Measurements from ENCODE around the gene DUOX1. TPM values are rescaled to one million over a fixed set of nuclear protein-coding genes. Genes with fewer than 3 reads are reported as not detected.

Gene DUOX1
- polyA plus RNA-seq, 3 donors, result 0.22 TPM; not detected in 2

DNA sequence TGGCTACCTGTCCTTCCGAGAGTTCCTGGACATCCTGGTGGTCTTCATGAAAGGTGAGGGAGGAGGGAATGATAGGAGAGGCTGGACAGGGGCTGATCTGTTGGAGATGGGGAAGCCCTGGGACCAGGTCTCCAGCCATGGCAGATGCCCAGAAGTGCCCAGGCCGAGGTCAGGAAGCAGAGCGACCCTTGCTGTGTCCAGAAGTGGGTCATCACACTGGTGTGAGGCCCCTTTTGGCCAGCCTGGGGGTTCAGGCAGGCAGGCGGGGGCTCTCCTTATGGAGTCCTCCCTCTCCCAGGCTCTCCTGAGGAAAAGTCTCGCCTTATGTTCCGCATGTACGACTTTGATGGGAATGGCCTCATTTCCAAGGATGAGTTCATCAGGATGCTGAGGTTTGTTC is 17.8 kb downstream of the DUOX1 start:
- 90% methylated on average over 5 of the region's 7 CpGs for WGBS (ENCODE audit: insufficient coverage)
- Histone ChIP-seq H3K36me3 (replicated peaks in 1 of 2; ENCODE audit: control insufficient read depth in 1 of 2, insufficient read depth in 2 of 2, low read length in 2 of 2) (no peaks in the 10 kb centered on the region), H3K27ac (ENCODE audit: low read depth in 1 of 2, low read length in 2 of 2) (no peak overlapping the region), H3K27me3 (ENCODE audit: control insufficient read depth in 2 of 2, insufficient read depth in 2 of 2, low read length in 2 of 2) (no peaks in the 10 kb centered on the region), H3K4me1 (ENCODE audit: control insufficient read depth in 1 of 2, insufficient read depth in 2 of 2, low read length in 2 of 2) (no peaks in the 10 kb centered on the region), H3K4me2 (replicated peaks; ENCODE audit: extremely low read depth, low read length, poor library complexity, severe bottlenecking) (no peak overlapping the region), H2AFZ (ENCODE audit: insufficient read depth, low read depth, low read length, poor library complexity, severe bottlenecking) (no peak overlapping the region), H3K9me3 (replicated peaks in 1 of 2; ENCODE audit: control insufficient read depth in 1 of 2, insufficient read depth in 1 of 2, low read length in 2 of 2) (no peaks in the 10 kb centered on the region), H3K4me3 (replicated peaks in 1 of 3; ENCODE audit: low read depth in 2 of 3, low read length in 3 of 3) (no peak overlapping the region), H3K9ac (ENCODE audit: insufficient read depth, low read length, poor library complexity, severe bottlenecking) (no peak overlapping the region), H3K79me2 (ENCODE audit: insufficient read depth, low read length) (no peaks in the 10 kb centered on the region), H4K20me1 (ENCODE audit: insufficient read depth, low read length) (no peaks in the 10 kb centered on the region)
- Mint-ChIP-seq H3K9me3 (peaks cover 0 to 2% (median 0%) of the 10 kb centered on the region in 7 donors), H3K36me3 (peaks cover 0 to 6% of the 10 kb centered on the region in 2 donors), H3K4me1 (no peaks in the 10 kb centered on the region), H3K27me3 (ENCODE audit: low read depth in 3 of 3) (peaks cover 5 to 9% (median 7%) of the 10 kb centered on the region in 3 donors), H3K27ac (no peak overlapping the region), H3K4me3 (no peak overlapping the region)
- DNase-seq, result no peak
- intact Hi-C loops (cut with micrococcal nuclease), result no loop called here
- TF ChIP-seq, protein P1, sequence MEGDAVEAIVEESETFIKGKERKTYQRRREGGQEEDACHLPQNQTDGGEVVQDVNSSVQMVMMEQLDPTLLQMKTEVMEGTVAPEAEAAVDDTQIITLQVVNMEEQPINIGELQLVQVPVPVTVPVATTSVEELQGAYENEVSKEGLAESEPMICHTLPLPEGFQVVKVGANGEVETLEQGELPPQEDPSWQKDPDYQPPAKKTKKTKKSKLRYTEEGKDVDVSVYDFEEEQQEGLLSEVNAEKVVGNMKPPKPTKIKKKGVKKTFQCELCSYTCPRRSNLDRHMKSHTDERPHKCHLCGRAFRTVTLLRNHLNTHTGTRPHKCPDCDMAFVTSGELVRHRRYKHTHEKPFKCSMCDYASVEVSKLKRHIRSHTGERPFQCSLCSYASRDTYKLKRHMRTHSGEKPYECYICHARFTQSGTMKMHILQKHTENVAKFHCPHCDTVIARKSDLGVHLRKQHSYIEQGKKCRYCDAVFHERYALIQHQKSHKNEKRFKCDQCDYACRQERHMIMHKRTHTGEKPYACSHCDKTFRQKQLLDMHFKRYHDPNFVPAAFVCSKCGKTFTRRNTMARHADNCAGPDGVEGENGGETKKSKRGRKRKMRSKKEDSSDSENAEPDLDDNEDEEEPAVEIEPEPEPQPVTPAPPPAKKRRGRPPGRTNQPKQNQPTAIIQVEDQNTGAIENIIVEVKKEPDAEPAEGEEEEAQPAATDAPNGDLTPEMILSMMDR (IDR thresholded peaks at IDR 0.05), result no peak

GRCh38 chr15:45148076-45149059 is 18.6 kb downstream of the DUOX1 start:
- no peaks in the 10 kb centered on the region for H3K4me1 ChIP-seq (ENCODE audit: control insufficient read depth in 1 of 2, insufficient read depth in 2 of 2, low read length in 2 of 2)
- no peak overlapping the region for H3K9ac ChIP-seq (ENCODE audit: insufficient read depth, low read length, poor library complexity, severe bottlenecking)
- Mint-ChIP-seq H3K4me3 (no peak overlapping the region), H3K4me1 (no peaks in the 10 kb centered on the region), H3K36me3 (peaks cover 0 to 7% of the 10 kb centered on the region in 2 donors), H3K27ac (no peak overlapping the region), H3K27me3 (ENCODE audit: low read depth in 3 of 3) (peaks cover 4 to 9% (median 8%) of the 10 kb centered on the region in 3 donors), H3K9me3 (peaks cover 0 to 3% (median 0%) of the 10 kb centered on the region in 7 donors)
- no peak overlapping the region for H2AFZ ChIP-seq (ENCODE audit: insufficient read depth, low read depth, low read length, poor library complexity, severe bottlenecking)
- TF ChIP-seq, protein P1 (IDR thresholded peaks at IDR 0.05), result no peak
- no peak overlapping the region for H3K4me2 ChIP-seq (replicated peaks; ENCODE audit: extremely low read depth, low read length, poor library complexity, severe bottlenecking)
- no peaks in the 10 kb centered on the region for H3K27me3 ChIP-seq (ENCODE audit: control insufficient read depth in 2 of 2, insufficient read depth in 2 of 2, low read length in 2 of 2)
- no peaks in the 10 kb centered on the region for H4K20me1 ChIP-seq (ENCODE audit: insufficient read depth, low read length)
- H3K36me3 ChIP-seq (replicated peaks in 1 of 2; ENCODE audit: control insufficient read depth in 1 of 2, insufficient read depth in 2 of 2, low read length in 2 of 2), result no peaks in the 10 kb centered on the region
- H3K79me2 ChIP-seq (ENCODE audit: insufficient read depth, low read length), result no peaks in the 10 kb centered on the region
- DNase-seq, result no peak
- H3K27ac ChIP-seq (ENCODE audit: low read depth in 1 of 2, low read length in 2 of 2), result no peak overlapping the region
- H3K9me3 ChIP-seq (replicated peaks in 1 of 2; ENCODE audit: control insufficient read depth in 1 of 2, insufficient read depth in 1 of 2, low read length in 2 of 2), result no peaks in the 10 kb centered on the region
- H3K4me3 ChIP-seq (replicated peaks in 1 of 3; ENCODE audit: low read depth in 2 of 3, low read length in 3 of 3), result no peak overlapping the region
- intact Hi-C loops (cut with micrococcal nuclease), result no loop called here
- WGBS (ENCODE audit: insufficient coverage), result 98% methylated on average over 7 of the region's 12 CpGs

Measured in CD14-positive monocyte (primary cell).